ENCODE data around the gene UQCR11.

DNA sequence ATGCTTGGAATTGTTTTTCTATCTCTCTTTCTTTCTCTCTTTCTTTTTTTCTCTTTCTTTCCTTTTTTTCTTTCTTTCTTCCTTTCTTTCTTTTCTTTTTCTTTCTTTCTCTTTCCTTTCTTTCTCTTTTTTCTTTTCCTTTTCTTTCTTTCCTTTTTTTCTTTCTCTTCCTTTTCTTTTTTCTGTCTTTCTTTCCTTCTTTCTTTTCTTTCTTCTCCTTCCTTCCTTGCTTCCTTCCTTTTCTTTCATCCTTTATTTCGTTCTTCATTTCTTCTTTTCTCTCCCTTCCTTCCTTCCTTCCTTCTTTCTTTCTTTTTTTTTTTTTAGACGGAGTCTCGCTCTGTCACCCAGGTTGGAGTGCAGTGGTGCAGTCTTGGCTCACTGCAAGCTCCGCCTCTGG, 35.3 kb downstream of the UQCR11 start:
- TF ChIP-seq, protein P1, sequence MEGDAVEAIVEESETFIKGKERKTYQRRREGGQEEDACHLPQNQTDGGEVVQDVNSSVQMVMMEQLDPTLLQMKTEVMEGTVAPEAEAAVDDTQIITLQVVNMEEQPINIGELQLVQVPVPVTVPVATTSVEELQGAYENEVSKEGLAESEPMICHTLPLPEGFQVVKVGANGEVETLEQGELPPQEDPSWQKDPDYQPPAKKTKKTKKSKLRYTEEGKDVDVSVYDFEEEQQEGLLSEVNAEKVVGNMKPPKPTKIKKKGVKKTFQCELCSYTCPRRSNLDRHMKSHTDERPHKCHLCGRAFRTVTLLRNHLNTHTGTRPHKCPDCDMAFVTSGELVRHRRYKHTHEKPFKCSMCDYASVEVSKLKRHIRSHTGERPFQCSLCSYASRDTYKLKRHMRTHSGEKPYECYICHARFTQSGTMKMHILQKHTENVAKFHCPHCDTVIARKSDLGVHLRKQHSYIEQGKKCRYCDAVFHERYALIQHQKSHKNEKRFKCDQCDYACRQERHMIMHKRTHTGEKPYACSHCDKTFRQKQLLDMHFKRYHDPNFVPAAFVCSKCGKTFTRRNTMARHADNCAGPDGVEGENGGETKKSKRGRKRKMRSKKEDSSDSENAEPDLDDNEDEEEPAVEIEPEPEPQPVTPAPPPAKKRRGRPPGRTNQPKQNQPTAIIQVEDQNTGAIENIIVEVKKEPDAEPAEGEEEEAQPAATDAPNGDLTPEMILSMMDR (IDR thresholded peaks at IDR 0.05), result no peak
- TF ChIP-seq EP300 (IDR thresholded peaks at IDR 0.05), result no peak

All from gastroesophageal sphincter (tissue), 3 donors.